Stomach (tissue), 4 donors: Measurements from ENCODE around the gene ROPN1.

Source experiments
- CTCF ChIP-seq, 7 experiments: fragments of 450-650 bp in 4 of 7; fragments of 200-600 bp in 3 of 7; sonication (generic) in 3 of 7; IDR thresholded peaks; one replicate each; pipeline ENCODE4 v1.5.1; 2016 to 2019; ENCODE audit warnings: antibody characterized with exemption in 7 of 7, control low read depth in 2 of 7, mild to moderate bottlenecking in 1 of 7
- EP300 ChIP-seq: sonication (generic); formaldehyde crosslinking; IDR thresholded peaks from one replicate; pipeline ENCODE4 v1.6.1; 2017; ENCODE audit warnings: antibody characterized with exemption
- POLR2A ChIP-seq, 4 donors: fragments of 450-650 bp; IDR thresholded peaks; one replicate each; pipeline ENCODE4 v1.6.1; 2016; ENCODE audit warnings: antibody characterized with exemption in 4 of 4, control low read depth in 2 of 4, mild to moderate bottlenecking in 1 of 4, moderate library complexity in 1 of 4
- POLR2AphosphoS5 ChIP-seq, 3 donors: sonication (generic); formaldehyde crosslinking; IDR thresholded peaks; one replicate each; pipeline ENCODE4 v1.6.1; 2016; ENCODE audit warnings: antibody characterized with exemption in 3 of 3

GRCh38 chr3:123960781-123961507, 31.0 kb downstream of the ROPN1 start, which contains the start of gene CCDC14:
- TF ChIP-seq CTCF (IDR thresholded peaks at IDR 0.05) (no peak), POLR2A (IDR thresholded peaks at IDR 0.05) (peak in 1 of 4 donors; percentile 45), EP300 (no peak), POLR2AphosphoS5 (IDR thresholded peaks at IDR 0.05) (peak; percentile 82 to 90 (median 83))
